GM08714 (cell line): Measurements from ENCODE around the gene TBC1D3L.
"Not testable (repeated sequence)": the region's sequence is repeated elsewhere in the genome, so short reads cannot be mapped to it uniquely, and the experiment has no call there.

Source experiments
- H3K4me3 ChIP-seq: fragments of 200-500 bp; sonication (Bioruptor generic); 2 replicates; pipeline ENCODE4 v1.5.1; 2014; ENCODE audit warnings: mild to moderate bottlenecking, low read length, inconsistent platforms

Gene TBC1D3L

GRCh38 chr17:37988960-37989359 is at the start of gene TBC1D3L:
Gene TBC1D3L (minus strand): TSS chr17:37989060. CDS start chr17:37987520, 1,540 bp downstream.
- H3K4me3 ChIP-seq = not testable (repeated sequence)

- H3K4me3 ChIP-seq = not testable (repeated sequence)
Observed at GRCh38 chr17:38003676-38004075, 14.8 kb upstream of the TBC1D3L start, which contains the start of gene TBC1D3D. Gene TBC1D3D (plus strand): TSS chr17:38003976. CDS start chr17:38005561, 1,585 bp downstream.
